Mammary epithelial cell (primary cell): ENCODE measurements around the gene ATG14.

Experiments
- EZH2 ChIP-seq: IDR thresholded peaks from 2 replicates; pipeline ENCODE4 v1.6.1; 2012; ENCODE audit warnings: low read length, inconsistent platforms, borderline replicate concordance
- TF ChIP-seq, protein P1 (sequence below), 2 donors: IDR thresholded peaks in 1 of 2; conservative IDR thresholded peaks in 1 of 2; 2 replicates each; pipeline ENCODE4 v1.5.1; 2011 to 2012; ENCODE audit warnings: inconsistent platforms in 2 of 2, low read length in 2 of 2, mild to moderate bottlenecking in 2 of 2, control low read depth in 1 of 2, low read depth in 1 of 2; ENCODE audit not compliant: insufficient read depth in 1 of 2; ENCODE audit errors: extremely low read depth in 1 of 2

DNA sequence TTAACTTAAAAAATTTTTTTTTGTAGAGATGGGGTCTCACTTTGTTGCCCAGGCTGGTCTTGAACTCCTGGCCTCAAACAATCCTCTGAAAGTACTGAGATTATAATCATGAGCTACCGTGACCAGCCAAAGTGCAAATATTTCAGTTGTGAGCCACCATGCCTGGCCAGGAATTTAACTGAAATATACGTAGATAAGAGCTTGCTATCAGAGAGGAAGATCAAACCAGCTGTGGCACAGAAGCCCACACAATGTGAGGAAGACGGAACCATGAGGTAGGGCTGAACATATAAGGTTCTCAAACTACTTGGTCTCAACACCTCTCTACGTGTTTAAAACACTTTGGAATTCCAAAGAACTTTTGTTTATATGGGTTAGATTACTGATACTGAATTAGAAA is 29.1 kb downstream of the ATG14 start:
- TF ChIP-seq, protein P1, sequence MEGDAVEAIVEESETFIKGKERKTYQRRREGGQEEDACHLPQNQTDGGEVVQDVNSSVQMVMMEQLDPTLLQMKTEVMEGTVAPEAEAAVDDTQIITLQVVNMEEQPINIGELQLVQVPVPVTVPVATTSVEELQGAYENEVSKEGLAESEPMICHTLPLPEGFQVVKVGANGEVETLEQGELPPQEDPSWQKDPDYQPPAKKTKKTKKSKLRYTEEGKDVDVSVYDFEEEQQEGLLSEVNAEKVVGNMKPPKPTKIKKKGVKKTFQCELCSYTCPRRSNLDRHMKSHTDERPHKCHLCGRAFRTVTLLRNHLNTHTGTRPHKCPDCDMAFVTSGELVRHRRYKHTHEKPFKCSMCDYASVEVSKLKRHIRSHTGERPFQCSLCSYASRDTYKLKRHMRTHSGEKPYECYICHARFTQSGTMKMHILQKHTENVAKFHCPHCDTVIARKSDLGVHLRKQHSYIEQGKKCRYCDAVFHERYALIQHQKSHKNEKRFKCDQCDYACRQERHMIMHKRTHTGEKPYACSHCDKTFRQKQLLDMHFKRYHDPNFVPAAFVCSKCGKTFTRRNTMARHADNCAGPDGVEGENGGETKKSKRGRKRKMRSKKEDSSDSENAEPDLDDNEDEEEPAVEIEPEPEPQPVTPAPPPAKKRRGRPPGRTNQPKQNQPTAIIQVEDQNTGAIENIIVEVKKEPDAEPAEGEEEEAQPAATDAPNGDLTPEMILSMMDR (conservative IDR thresholded peaks at IDR 0.05 in 1 of 2, IDR thresholded peaks at IDR 0.05 in 1 of 2; ENCODE audit: extremely low read depth in 1 of 2, insufficient read depth in 1 of 2, low read depth in 1 of 2, low read length in 2 of 2) = no peak
- TF ChIP-seq EZH2 = no peak
